Parathyroid adenoma (tissue), 2 donors: ENCODE results near the gene CBX1.
"Not testable (repeated sequence)": the region's sequence is repeated elsewhere in the genome, so short reads cannot be mapped to it uniquely, and the experiment has no call there.

Experiments
- H2AFZ ChIP-seq: fragments of 300-600 bp; sonication (generic); one replicate; pipeline ENCODE4 v1.7.0; 2017; ENCODE audit warnings: antibody characterized with exemption, mild to moderate bottlenecking
- H3K27ac ChIP-seq: fragments of 300-600 bp; sonication (generic); one replicate; pipeline ENCODE4 v1.7.0; 2017
- H3K27me3 ChIP-seq: fragments of 300-600 bp; sonication (generic); one replicate; pipeline ENCODE4 v1.7.0; 2017; ENCODE audit warnings: low read length; ENCODE audit not compliant: control insufficient read depth, insufficient read depth
- H3K36me3 ChIP-seq: fragments of 300-600 bp; sonication (generic); one replicate; pipeline ENCODE4 v1.7.0; 2017; ENCODE audit warnings: low read length; ENCODE audit not compliant: control insufficient read depth, insufficient read depth
- H3K4me1 ChIP-seq: fragments of 300-600 bp; sonication (generic); one replicate; pipeline ENCODE4 v1.7.0; 2017; ENCODE audit warnings: control low read depth
- H3K4me2 ChIP-seq: fragments of 300-600 bp; sonication (generic); one replicate; pipeline ENCODE4 v1.7.0; 2017; ENCODE audit warnings: low read length
- H3K4me3 ChIP-seq: fragments of 300-600 bp; sonication (generic); one replicate; pipeline ENCODE4 v1.7.0; 2017; ENCODE audit warnings: low read depth, low read length
- H3K79me2 ChIP-seq: fragments of 300-600 bp; sonication (generic); one replicate; pipeline ENCODE4 v1.7.0; 2017; ENCODE audit warnings: control low read depth
- H3K9ac ChIP-seq: fragments of 300-600 bp; sonication (generic); one replicate; pipeline ENCODE4 v1.7.0; 2017; ENCODE audit warnings: mild to moderate bottlenecking
- H3K9me3 ChIP-seq: fragments of 300-600 bp; sonication (generic); one replicate; pipeline ENCODE4 v1.7.0; 2017; ENCODE audit warnings: low read length; ENCODE audit not compliant: control insufficient read depth
- CTCF ChIP-seq: fragments of 300-600 bp; sonication (generic); IDR thresholded peaks from one replicate; pipeline ENCODE4 v1.7.0; 2017; ENCODE audit warnings: antibody characterized with exemption, mild to moderate bottlenecking
- donor health status: primary hyperparathyroidism.

The CBX1 gene

GRCh38 chr17:48100160-48100559, 1.1 kb downstream of the CBX1 start:
- H3K4me3 ChIP-seq, result peak overlapping the region; percentile 93
- H3K36me3 ChIP-seq, result no peaks in the 10 kb centered on the region
- H2AFZ ChIP-seq, result peak overlapping the region; percentile 98
- H3K9ac ChIP-seq, result no peak overlapping the region
- peak overlapping the region; percentile 98 for H3K4me2 ChIP-seq
- H3K79me2 ChIP-seq, result peaks cover 17% of the 10 kb centered on the region
- no peaks in the 10 kb centered on the region for H3K4me1 ChIP-seq
- peak overlapping the region; percentile 74 for H3K27ac ChIP-seq
- no peaks in the 10 kb centered on the region for H3K27me3 ChIP-seq
- TF ChIP-seq CTCF, result no peak
- H3K9me3 ChIP-seq, result no peaks in the 10 kb centered on the region

GRCh38 chr17:48095611-48096010, 5.7 kb downstream of the CBX1 start:
- no peak overlapping the region for H3K4me2 ChIP-seq
- H3K79me2 ChIP-seq, result peaks cover 39% of the 10 kb centered on the region
- no peaks in the 10 kb centered on the region for H3K9me3 ChIP-seq
- H3K9ac ChIP-seq, result no peak overlapping the region
- no peaks in the 10 kb centered on the region for H3K27me3 ChIP-seq
- no peak overlapping the region for H3K4me3 ChIP-seq
- H3K36me3 ChIP-seq, result no peaks in the 10 kb centered on the region
- no peak overlapping the region for H3K27ac ChIP-seq
- no peak for TF ChIP-seq CTCF
- H2AFZ ChIP-seq, result no peak overlapping the region
- H3K4me1 ChIP-seq, result no peaks in the 10 kb centered on the region

- no peak overlapping the region for H3K27ac ChIP-seq
- H3K4me1 ChIP-seq, result no peaks in the 10 kb centered on the region
- H3K36me3 ChIP-seq, result no peaks in the 10 kb centered on the region
- H3K27me3 ChIP-seq, result no peaks in the 10 kb centered on the region
- H3K9ac ChIP-seq, result no peak overlapping the region
- no peaks in the 10 kb centered on the region for H3K9me3 ChIP-seq
- no peak overlapping the region for H3K4me2 ChIP-seq
- no peak overlapping the region for H2AFZ ChIP-seq
- no peak overlapping the region for H3K4me3 ChIP-seq
- no peak for TF ChIP-seq CTCF
- H3K79me2 ChIP-seq, result peaks cover 40% of the 10 kb centered on the region
These were observed 7.8 kb downstream of the CBX1 start for GRCh38 chr17:48093341-48094045.

GRCh38 chr17:48084932-48085331, 16.3 kb downstream of the CBX1 start:
- Histone ChIP-seq H3K4me2 (peak overlapping the region; percentile 59), H3K9ac (no peak overlapping the region), H3K36me3 (no peaks in the 10 kb centered on the region), H3K27me3 (no peaks in the 10 kb centered on the region), H3K4me1 (peaks cover 12% of the 10 kb centered on the region), H3K79me2 (peaks cover 17% of the 10 kb centered on the region), H2AFZ (no peak overlapping the region), H3K9me3 (no peaks in the 10 kb centered on the region), H3K4me3 (no peak overlapping the region), H3K27ac (no peak overlapping the region)
- no peak for TF ChIP-seq CTCF

GRCh38 chr17:48081858-48082257, 19.4 kb downstream of the CBX1 start:
- Histone ChIP-seq H3K4me3 (no peak overlapping the region), H3K36me3 (no peaks in the 10 kb centered on the region), H3K9me3 (no peaks in the 10 kb centered on the region), H2AFZ (no peak overlapping the region), H3K27ac (no peak overlapping the region), H3K79me2 (peaks cover 12% of the 10 kb centered on the region), H3K4me1 (peaks cover 12% of the 10 kb centered on the region), H3K27me3 (no peaks in the 10 kb centered on the region), H3K4me2 (no peak overlapping the region), H3K9ac (no peak overlapping the region)
- no peak for TF ChIP-seq CTCF

- not testable (repeated sequence) for H3K9ac ChIP-seq, H3K27me3 ChIP-seq, H3K4me2 ChIP-seq, H3K4me3 ChIP-seq, H2AFZ ChIP-seq, H3K79me2 ChIP-seq, H3K27ac ChIP-seq, H3K36me3 ChIP-seq, H3K4me1 ChIP-seq, H3K9me3 ChIP-seq
These were observed 24.1 kb downstream of the CBX1 start for GRCh38 chr17:48077152-48077551.
